Measurements from ENCODE around the gene KCP.

Gene KCP

GRCh38 chr7:128868624-128869137 lies 41.8 kb downstream of the KCP start:
- WGBS (ENCODE audit: insufficient coverage, insufficient read length): no CpG with 5 or more reads among the region's 13 CpGs
- Histone ChIP-seq H3K27me3 (ENCODE audit: control insufficient read depth, insufficient read depth, low read length) (peaks cover 18% of the 10 kb centered on the region), H3K36me3 (ENCODE audit: control insufficient read depth, insufficient read depth, low read length) (0 out of 2 replicates have a peak, but pooled peaks cover 3% of the 10 kb centered on the region), H3K4me1 (ENCODE audit: control insufficient read depth, insufficient read depth, low read length) (no peaks in the 10 kb centered on the region), H3K9me3 (ENCODE audit: control insufficient read depth, insufficient read depth, low read length) (no peaks in the 10 kb centered on the region), H3K4me3 (ENCODE audit: low read length) (peak overlapping the region; percentile 48; the same call in 1 of the 2 replicates), H3K27ac (ENCODE audit: low read length) (no peak overlapping the region)
- no peak for DNase-seq (ENCODE audit: low read depth, low spot score)

- H3K4me3 ChIP-seq (ENCODE audit: low read length): no peak overlapping the region
- WGBS (ENCODE audit: insufficient coverage, insufficient read length): no CpG with 5 or more reads among the region's 11 CpGs
- H3K36me3 ChIP-seq (ENCODE audit: control insufficient read depth, insufficient read depth, low read length): 0 out of 2 replicates have a peak, but pooled peaks cover 3% of the 10 kb centered on the region
- H3K27me3 ChIP-seq (ENCODE audit: control insufficient read depth, insufficient read depth, low read length): peaks cover 18% of the 10 kb centered on the region
- H3K27ac ChIP-seq (ENCODE audit: low read length): no peak overlapping the region
- no peak for DNase-seq (ENCODE audit: low read depth, low spot score)
- H3K4me1 ChIP-seq (ENCODE audit: control insufficient read depth, insufficient read depth, low read length): no peaks in the 10 kb centered on the region
- no peaks in the 10 kb centered on the region for H3K9me3 ChIP-seq (ENCODE audit: control insufficient read depth, insufficient read depth, low read length)
Measured at GRCh38 chr7:128867842-128868623, 42.5 kb downstream of the KCP start.

GRCh38 chr7:128867241-128867640 lies 43.3 kb downstream of the KCP start:
- Histone ChIP-seq H3K4me3 (ENCODE audit: low read length) (no peak overlapping the region), H3K27me3 (ENCODE audit: control insufficient read depth, insufficient read depth, low read length) (peaks cover 18% of the 10 kb centered on the region), H3K36me3 (ENCODE audit: control insufficient read depth, insufficient read depth, low read length) (0 out of 2 replicates have a peak, but pooled peaks cover 3% of the 10 kb centered on the region), H3K9me3 (ENCODE audit: control insufficient read depth, insufficient read depth, low read length) (no peaks in the 10 kb centered on the region), H3K27ac (ENCODE audit: low read length) (no peak overlapping the region), H3K4me1 (ENCODE audit: control insufficient read depth, insufficient read depth, low read length) (no peaks in the 10 kb centered on the region)
- DNase-seq (ENCODE audit: low read depth, low spot score): no peak
- WGBS (ENCODE audit: insufficient coverage, insufficient read length): no CpG with 5 or more reads among the region's 4 CpGs

- Histone ChIP-seq H3K27ac (ENCODE audit: low read length) (no peak overlapping the region), H3K9me3 (ENCODE audit: control insufficient read depth, insufficient read depth, low read length) (no peaks in the 10 kb centered on the region), H3K36me3 (ENCODE audit: control insufficient read depth, insufficient read depth, low read length) (0 out of 2 replicates have a peak, but pooled peaks cover 3% of the 10 kb centered on the region), H3K4me3 (ENCODE audit: low read length) (no peak overlapping the region), H3K27me3 (ENCODE audit: control insufficient read depth, insufficient read depth, low read length) (peaks cover 18% of the 10 kb centered on the region), H3K4me1 (ENCODE audit: control insufficient read depth, insufficient read depth, low read length) (no peaks in the 10 kb centered on the region)
- WGBS (ENCODE audit: insufficient coverage, insufficient read length): no CpG with 5 or more reads among the region's 27 CpGs
- DNase-seq (ENCODE audit: low read depth, low spot score): no peak
Measured at GRCh38 chr7:128865996-128866877, 44.3 kb downstream of the KCP start.

- no peaks in the 10 kb centered on the region for H3K4me1 ChIP-seq (ENCODE audit: control insufficient read depth, insufficient read depth, low read length)
- peaks cover 14% of the 10 kb centered on the region for H3K27me3 ChIP-seq (ENCODE audit: control insufficient read depth, insufficient read depth, low read length)
- no peak for DNase-seq (ENCODE audit: low read depth, low spot score)
- H3K9me3 ChIP-seq (ENCODE audit: control insufficient read depth, insufficient read depth, low read length): no peaks in the 10 kb centered on the region
- H3K27ac ChIP-seq (ENCODE audit: low read length): no peak overlapping the region
- no peak overlapping the region for H3K4me3 ChIP-seq (ENCODE audit: low read length)
- 0 out of 2 replicates have a peak, but pooled peaks cover 3% of the 10 kb centered on the region for H3K36me3 ChIP-seq (ENCODE audit: control insufficient read depth, insufficient read depth, low read length)
- no CpG with 5 or more reads among the region's 12 CpGs for WGBS (ENCODE audit: insufficient coverage, insufficient read length)
Measured at GRCh38 chr7:128865303-128865702, 45.2 kb downstream of the KCP start.

GRCh38 chr7:128863433-128863989 lies 47.0 kb downstream of the KCP start:
- Histone ChIP-seq H3K27ac (ENCODE audit: low read length) (no peak overlapping the region), H3K36me3 (ENCODE audit: control insufficient read depth, insufficient read depth, low read length) (0 out of 2 replicates have a peak, but pooled peaks cover 3% of the 10 kb centered on the region), H3K27me3 (ENCODE audit: control insufficient read depth, insufficient read depth, low read length) (peaks cover 6% of the 10 kb centered on the region; the same call in 1 of the 2 replicates), H3K9me3 (ENCODE audit: control insufficient read depth, insufficient read depth, low read length) (no peaks in the 10 kb centered on the region), H3K4me1 (ENCODE audit: control insufficient read depth, insufficient read depth, low read length) (no peaks in the 10 kb centered on the region), H3K4me3 (ENCODE audit: low read length) (peak overlapping the region; percentile 62; the same call in 1 of the 2 replicates)
- DNase-seq (ENCODE audit: low read depth, low spot score): no peak
- WGBS (ENCODE audit: insufficient coverage, insufficient read length): no CpG with 5 or more reads among the region's 6 CpGs

- Histone ChIP-seq H3K4me3 (ENCODE audit: low read length) (peak within 1 kb of the TSS; percentile 62), H3K36me3 (ENCODE audit: control insufficient read depth, insufficient read depth, low read length) (0 out of 2 replicates have a peak, but pooled peaks cover 3% of the 10 kb centered on the region), H3K9me3 (ENCODE audit: control insufficient read depth, insufficient read depth, low read length) (no peaks in the 10 kb centered on the region), H3K27ac (ENCODE audit: low read length) (no peak within 1 kb of the TSS), H3K27me3 (ENCODE audit: control insufficient read depth, insufficient read depth, low read length) (no peaks in the 10 kb centered on the region), H3K4me1 (ENCODE audit: control insufficient read depth, insufficient read depth, low read length) (no peaks in the 10 kb centered on the region)
- DNase-seq (ENCODE audit: low read depth, low spot score): peak; percentile 97
- WGBS (ENCODE audit: insufficient coverage, insufficient read length): no CpG with 5 or more reads among the region's 65 CpGs
Measured at GRCh38 chr7:128862571-128863432, 47.7 kb downstream of the KCP start, which contains the start of gene ATP6V1F. TSS of gene ATP6V1F (plus strand) at chr7:128862856. CDS start at chr7:128862905, 49 bp downstream.

- Histone ChIP-seq H3K9me3 (ENCODE audit: control insufficient read depth, insufficient read depth, low read length) (no peaks in the 10 kb centered on the region), H3K27me3 (ENCODE audit: control insufficient read depth, insufficient read depth, low read length) (no peaks in the 10 kb centered on the region), H3K4me3 (ENCODE audit: low read length) (peak overlapping the region; percentile 11; the same call in 1 of the 2 replicates), H3K36me3 (ENCODE audit: control insufficient read depth, insufficient read depth, low read length) (0 out of 2 replicates have a peak, but pooled peaks cover 3% of the 10 kb centered on the region), H3K27ac (ENCODE audit: low read length) (no peak overlapping the region), H3K4me1 (ENCODE audit: control insufficient read depth, insufficient read depth, low read length) (no peaks in the 10 kb centered on the region)
- WGBS (ENCODE audit: insufficient coverage, insufficient read length): no CpG with 5 or more reads among the region's 15 CpGs
- no peak for DNase-seq (ENCODE audit: low read depth, low spot score)
Measured at GRCh38 chr7:128861957-128862570, 48.4 kb downstream of the KCP start.

Data from iPS DF 6.9 (cell line).